HepG2 (cell line): ENCODE results near the gene MSH3. TPM values are rescaled to one million over a fixed set of nuclear protein-coding genes. Genes with fewer than 3 reads are reported as not detected.

ENCODE experiments used
- ATAC-seq: fragments of 200-7000 bp; cut with Tn5 transposase; 3 replicates; pipeline ENCODE4 v1.9.1; 2020; ENCODE audit warnings: mild to moderate bottlenecking, moderate library complexity
- BruUV-seq: library from RNA; stranded (reverse); fragments of 400-500 nt; replicated peaks from 2 replicates; lab custom pipeline; 2021; lab: Mats Ljungman, UMichigan
- CTCF ChIA-PET: fragments of 300-600 bp; formaldehyde crosslinking; extraction: SDS; loops from one replicate; lab custom pipeline; 2021; ENCODE audit warnings: low total read pairs, inconsistent platforms, low intra/inter-chr PET ratio; lab: Yijun Ruan, JAX
- POLR2A ChIA-PET: fragments of 350-600 bp; sonication (Branson Sonifier 250); formaldehyde crosslinking; loops from one replicate; lab custom pipeline; 2020; ENCODE audit warnings: antibody characterized with exemption, inconsistent platforms; lab: Yijun Ruan, JAX
- DNase-seq: peaks from one replicate; pipeline ENCODE4 v3.0.0-alpha.2; 2015; ENCODE audit warnings: low spot score
- FAIRE-seq: peaks from 3 replicates; lab custom pipeline; 2011; peaks lifted over from hg19 to GRCh38; lab: Jason Lieb, UNC
- H2AFZ ChIP-seq: one replicate; pipeline ENCODE4 v1.6.1; 2011; ENCODE audit warnings: low read length, inconsistent platforms
- H3K27ac ChIP-seq: fragments of 300-600 bp; 3 replicates; pipeline ENCODE4 v1.8.0; 2011; ENCODE audit warnings: mixed run types, mild to moderate bottlenecking, mixed read lengths, low read length, inconsistent platforms; ENCODE audit not compliant: insufficient read depth; ENCODE audit errors: extremely low read length
- H3K27me3 ChIP-seq, 2 experiments: fragments of 200-600 bp in 1 of 2; 2 replicates in 1 of 2; 3 replicates in 1 of 2; pipeline versions ENCODE4 v1.6.0 to v1.8.0; 2011; ENCODE audit warnings: low read length in 2 of 2, mild to moderate bottlenecking in 2 of 2, moderate library complexity in 2 of 2, inconsistent platforms in 1 of 2; ENCODE audit not compliant: insufficient read depth in 2 of 2, control insufficient read depth in 1 of 2
- H3K36me3 ChIP-seq, 2 experiments: fragments of 200-600 bp in 1 of 2; replicated peaks in 1 of 2; 2 replicates in 1 of 2; 3 replicates in 1 of 2; pipeline versions ENCODE4 v1.5.1 to v1.8.0; 2011; ENCODE audit warnings: low read length in 2 of 2, inconsistent platforms in 1 of 2; ENCODE audit not compliant: insufficient read depth in 2 of 2, control insufficient read depth in 1 of 2
- H3K4me1 ChIP-seq: 2 replicates; pipeline ENCODE4 v1.5.1; 2012; ENCODE audit warnings: low read length, inconsistent platforms; ENCODE audit not compliant: insufficient read depth
- H3K4me2 ChIP-seq: 2 replicates; pipeline ENCODE4 v1.6.0; 2011; ENCODE audit warnings: low read depth, low read length, inconsistent platforms
- H3K4me3 ChIP-seq, 3 experiments: fragments of 200-600 bp in 1 of 3; sonication (generic), shearing (Covaris generic) in 1 of 3; replicated peaks in 1 of 3; 2 replicates each; pipeline ENCODE4 v1.5.1; 2011 to 2016; ENCODE audit warnings: low read length in 3 of 3, inconsistent platforms in 2 of 3, low read depth in 2 of 3, mild to moderate bottlenecking in 2 of 3, control low read depth in 1 of 3, mixed read lengths in 1 of 3; ENCODE audit not compliant: insufficient read depth in 1 of 3
- H3K79me2 ChIP-seq: one replicate; pipeline ENCODE4 v1.6.1; 2011; ENCODE audit warnings: low read length, inconsistent platforms; ENCODE audit not compliant: insufficient read depth
- H3K9ac ChIP-seq: 2 replicates; pipeline ENCODE4 v1.6.0; 2011; ENCODE audit warnings: mild to moderate bottlenecking, low read depth, low read length, inconsistent platforms; ENCODE audit not compliant: insufficient read depth
- H3K9me3 ChIP-seq: 2 replicates; pipeline ENCODE4 v1.5.1; 2012; ENCODE audit warnings: mild to moderate bottlenecking, low read length
- H4K20me1 ChIP-seq: 2 replicates; pipeline ENCODE4 v1.6.0; 2011; ENCODE audit warnings: inconsistent platforms, mild to moderate bottlenecking, low read length, moderate library complexity; ENCODE audit not compliant: insufficient read depth
- ATF7-NPFF ChIP-seq: sonication (generic); formaldehyde crosslinking; IDR thresholded peaks from 2 replicates; pipeline ENCODE4 v1.8.1; 2023; ENCODE audit warnings: mild to moderate bottlenecking, low read depth, missing genetic modification reagents, moderate library complexity
- KMT2B ChIP-seq: IDR thresholded peaks from 2 replicates; pipeline ENCODE4 v1.6.1; 2016; ENCODE audit warnings: missing genetic modification reagents, missing compliant biosample characterization
- MED13 ChIP-seq: sonication (generic); formaldehyde crosslinking; IDR thresholded peaks from 2 replicates; pipeline ENCODE4 v1.5.0; 2020; ENCODE audit warnings: missing genetic modification reagents
- NFKB2 ChIP-seq: sonication (generic); formaldehyde crosslinking; IDR thresholded peaks from 2 replicates; pipeline ENCODE4 v1.4.0; 2020; ENCODE audit warnings: missing genetic modification reagents, borderline replicate concordance
- PRPF4 ChIP-seq: fragments of 200-400 bp; formaldehyde crosslinking; IDR thresholded peaks from 2 replicates; pipeline ENCODE4 v1.6.1; 2016; ENCODE audit warnings: low read length, low read depth; ENCODE audit not compliant: poor library complexity, severe bottlenecking
- TP53 ChIP-seq: sonication (generic); formaldehyde crosslinking; conservative IDR thresholded peaks from 2 replicates; pipeline ENCODE4 v1.4.0; 2020; ENCODE audit warnings: missing genetic modification reagents
- ZHX1 ChIP-seq: sonication (generic); formaldehyde crosslinking; IDR thresholded peaks from 2 replicates; pipeline ENCODE4 v1.8.1; 2022; ENCODE audit warnings: low read depth, mild to moderate bottlenecking, missing genetic modification reagents
- ZNF546 ChIP-seq: sonication (generic); formaldehyde crosslinking; conservative IDR thresholded peaks from 2 replicates; pipeline ENCODE4 v1.8.1; 2023; ENCODE audit warnings: mild to moderate bottlenecking, missing genetic modification reagents
- ZNF570 ChIP-seq: sonication (generic); formaldehyde crosslinking; IDR thresholded peaks from 2 replicates; pipeline ENCODE4 v1.4.0; 2020; ENCODE audit warnings: mild to moderate bottlenecking, missing genetic modification reagents, borderline replicate concordance
- ZNF841 ChIP-seq: sonication (generic); formaldehyde crosslinking; IDR thresholded peaks from 2 replicates; pipeline ENCODE4 v1.8.1; 2023; ENCODE audit warnings: missing genetic modification reagents, borderline replicate concordance
- ZSCAN9 ChIP-seq: IDR thresholded peaks from 2 replicates; pipeline ENCODE4 v1.6.1; 2016; ENCODE audit warnings: borderline replicate concordance
- WGBS: methylation state at CpG from one replicate; pipeline ENCODE4 v1.1.6; 2017; ENCODE audit warnings: low lambda C conversion rate; 5-methylcytosine and 5-hydroxymethylcytosine counted together
- in situ Hi-C: cut with HindIII; loops from 2 replicates; pipeline ENCODE4 v1.10.0; 2017; ENCODE audit warnings: low pct_unique_long_range_greater_than_20kb; ENCODE audit not compliant: extremely low pct_ligation_motif_present
- intact Hi-C: fragments of 100-400 bp; cut with micrococcal nuclease; formaldehyde crosslinking; loops from one replicate; pipeline ENCODE4 v1.10.0; 2022; ENCODE audit not compliant: unreplicated experiment
- polyA plus RNA-seq, 8 experiments: library from polyadenylated mRNA; depleted of rRNA in 3 of 8; stranded (reverse) in 7 of 8; unstranded in 1 of 8; fragments of >200 nt; fragmentation: Illumina TruSeq in 4 of 8; extraction: Trizol in 4 of 8; gene quantifications; 2 replicates each; pipeline versions ENCODE4 v1.2.1 to v1.2.3, GENCODE V29; 2011 to 2016; ENCODE audit warnings: low read depth in 4 of 8, missing spikeins in 1 of 8, mixed read lengths in 1 of 8; ENCODE audit not compliant: insufficient read depth in 1 of 8
- total RNA-seq, 5 experiments: library from RNA; depleted of rRNA; stranded (reverse); fragments of >200 nt; fragmentation: Illumina TruSeq; extraction: Trizol; gene quantifications; 2 replicates each; pipeline ENCODE4 v1.2.3, GENCODE V29; 2016; ENCODE audit warnings: low read depth in 1 of 5
- TF ChIP-seq, protein P1 (sequence below): sonication (generic); formaldehyde crosslinking; IDR thresholded peaks from 2 replicates; pipeline ENCODE4 v1.4.0; 2020; ENCODE audit warnings: mild to moderate bottlenecking, missing genetic modification reagents
- TF ChIP-seq, protein P2 (sequence below): sonication (generic); formaldehyde crosslinking; IDR thresholded peaks from 2 replicates; pipeline ENCODE4 v1.5.0; 2020; ENCODE audit warnings: missing genetic modification reagents, mild to moderate bottlenecking, borderline replicate concordance
- TF ChIP-seq, protein P3 (sequence below): sonication (generic); formaldehyde crosslinking; IDR thresholded peaks from 2 replicates; pipeline ENCODE4 v1.8.0; 2022; ENCODE audit warnings: missing genetic modification reagents, low read depth, mild to moderate bottlenecking, borderline replicate concordance
- TF ChIP-seq, protein P4 (sequence below), 2 experiments: sonication (generic) in 1 of 2; formaldehyde crosslinking in 1 of 2; IDR thresholded peaks; 2 replicates each; pipeline versions ENCODE4 v1.4.0 to v1.6.1; 2016 to 2020; ENCODE audit warnings: borderline replicate concordance in 1 of 2, low read depth in 1 of 2, mild to moderate bottlenecking in 1 of 2, missing genetic modification reagents in 1 of 2

Gene MSH3
- total and polyA plus RNA-seq, 2 of the 13 experiments (the other 11 are each of a cell fraction or from before 2014, with no cell fraction given): 4.0 to 16.4 TPM

DNA sequence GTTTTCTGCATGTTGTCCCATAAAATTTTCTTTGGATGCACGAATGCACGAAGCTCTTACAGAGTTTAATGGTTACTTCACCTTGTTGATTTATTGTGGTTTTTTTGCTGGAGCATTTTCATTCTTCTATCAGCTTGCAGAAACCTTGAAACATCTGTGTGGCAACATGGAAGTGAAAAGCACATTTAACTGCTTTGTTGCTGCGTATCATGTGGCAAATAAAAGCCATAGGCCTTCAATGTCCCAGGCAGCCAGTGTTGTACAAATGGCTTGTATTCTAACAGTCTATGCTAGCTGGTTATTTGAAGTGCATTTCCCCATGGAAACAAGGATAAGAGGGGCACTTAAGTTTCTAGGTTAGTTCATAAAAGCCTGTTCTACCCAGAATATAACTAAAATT is 263.2 kb downstream of the MSH3 start:
- H3K79me2 ChIP-seq: no peaks in the 10 kb centered on the region
- ChIA-PET POLR2A (no interaction called here), CTCF (no interaction called here)
- no peak for DNase-seq
- no peaks in the 10 kb centered on the region for H3K9me3 ChIP-seq
- intact Hi-C loops (no loop called here), in situ Hi-C loops (no loop called here)
- FAIRE-seq: no peak
- no TSS peak for BruUV-seq
- WGBS: 75% methylated on average over 3 of the region's 3 CpGs
- ATAC-seq: no peak
- no peak overlapping the region for H3K27ac ChIP-seq
- H3K4me3 ChIP-seq: no peak overlapping the region
- TF ChIP-seq ZNF546 (no peak), MED13 (CRISPR knock-in tag) (no peak), NFKB2 (CRISPR knock-in tag) (no peak), ATF7-NPFF (no peak), ZSCAN9 (CRISPR knock-in tag) (no peak), TP53 (CRISPR knock-in tag) (no peak), ZNF570 (no peak), PRPF4 (no peak), KMT2B (CRISPR knock-in tag) (no peak), ZNF841 (CRISPR knock-in tag) (no peak), ZHX1 (CRISPR knock-in tag) (no peak)
- TF ChIP-seq, protein P1, sequence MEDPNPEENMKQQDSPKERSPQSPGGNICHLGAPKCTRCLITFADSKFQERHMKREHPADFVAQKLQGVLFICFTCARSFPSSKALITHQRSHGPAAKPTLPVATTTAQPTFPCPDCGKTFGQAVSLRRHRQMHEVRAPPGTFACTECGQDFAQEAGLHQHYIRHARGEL: no peak
- TF ChIP-seq, protein P2, sequence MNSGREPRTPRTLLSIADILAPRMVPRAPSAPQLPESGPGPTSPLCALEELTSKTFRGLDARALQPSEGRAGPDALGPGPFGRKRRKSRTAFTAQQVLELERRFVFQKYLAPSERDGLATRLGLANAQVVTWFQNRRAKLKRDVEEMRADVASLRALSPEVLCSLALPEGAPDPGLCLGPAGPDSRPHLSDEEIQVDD (CRISPR knock-in tag): no peak
- TF ChIP-seq, protein P3, sequence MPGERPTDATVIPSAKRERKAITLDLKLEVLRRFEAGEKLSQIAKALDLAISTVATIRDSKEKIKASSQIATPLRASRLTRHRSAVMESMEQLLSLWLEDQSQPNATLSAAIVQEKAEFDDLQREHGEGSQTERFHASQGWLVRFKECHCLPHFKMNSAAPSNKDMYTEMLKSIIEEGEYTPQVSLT (CRISPR knock-in tag): no peak
- TF ChIP-seq, protein P4, sequence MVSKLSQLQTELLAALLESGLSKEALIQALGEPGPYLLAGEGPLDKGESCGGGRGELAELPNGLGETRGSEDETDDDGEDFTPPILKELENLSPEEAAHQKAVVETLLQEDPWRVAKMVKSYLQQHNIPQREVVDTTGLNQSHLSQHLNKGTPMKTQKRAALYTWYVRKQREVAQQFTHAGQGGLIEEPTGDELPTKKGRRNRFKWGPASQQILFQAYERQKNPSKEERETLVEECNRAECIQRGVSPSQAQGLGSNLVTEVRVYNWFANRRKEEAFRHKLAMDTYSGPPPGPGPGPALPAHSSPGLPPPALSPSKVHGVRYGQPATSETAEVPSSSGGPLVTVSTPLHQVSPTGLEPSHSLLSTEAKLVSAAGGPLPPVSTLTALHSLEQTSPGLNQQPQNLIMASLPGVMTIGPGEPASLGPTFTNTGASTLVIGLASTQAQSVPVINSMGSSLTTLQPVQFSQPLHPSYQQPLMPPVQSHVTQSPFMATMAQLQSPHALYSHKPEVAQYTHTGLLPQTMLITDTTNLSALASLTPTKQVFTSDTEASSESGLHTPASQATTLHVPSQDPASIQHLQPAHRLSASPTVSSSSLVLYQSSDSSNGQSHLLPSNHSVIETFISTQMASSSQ (IDR thresholded peaks at IDR 0.05; ENCODE audit: low read depth): no peak
- TF ChIP-seq, protein P4 (CRISPR knock-in tag; IDR thresholded peaks at IDR 0.05; ENCODE audit: borderline replicate concordance): no peak
- H3K36me3 ChIP-seq: no peaks in the 10 kb centered on the region
- H3K4me1 ChIP-seq: no peaks in the 10 kb centered on the region
- no peaks in the 10 kb centered on the region for H4K20me1 ChIP-seq
- no peak overlapping the region for H3K9ac ChIP-seq
- peaks cover 0 to 1% of the 10 kb centered on the region in 2 experiments; a peak in 1 of 5 replicates for H3K27me3 ChIP-seq
- H3K4me2 ChIP-seq: no peak overlapping the region
- H2AFZ ChIP-seq: no peak overlapping the region
